ENCODE data around the gene WNT3A.
"Not testable (repeated sequence)": the region's sequence is repeated elsewhere in the genome, so short reads cannot be mapped to it uniquely, and the experiment has no call there.

The WNT3A gene, protein sequence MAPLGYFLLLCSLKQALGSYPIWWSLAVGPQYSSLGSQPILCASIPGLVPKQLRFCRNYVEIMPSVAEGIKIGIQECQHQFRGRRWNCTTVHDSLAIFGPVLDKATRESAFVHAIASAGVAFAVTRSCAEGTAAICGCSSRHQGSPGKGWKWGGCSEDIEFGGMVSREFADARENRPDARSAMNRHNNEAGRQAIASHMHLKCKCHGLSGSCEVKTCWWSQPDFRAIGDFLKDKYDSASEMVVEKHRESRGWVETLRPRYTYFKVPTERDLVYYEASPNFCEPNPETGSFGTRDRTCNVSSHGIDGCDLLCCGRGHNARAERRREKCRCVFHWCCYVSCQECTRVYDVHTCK

DNA sequence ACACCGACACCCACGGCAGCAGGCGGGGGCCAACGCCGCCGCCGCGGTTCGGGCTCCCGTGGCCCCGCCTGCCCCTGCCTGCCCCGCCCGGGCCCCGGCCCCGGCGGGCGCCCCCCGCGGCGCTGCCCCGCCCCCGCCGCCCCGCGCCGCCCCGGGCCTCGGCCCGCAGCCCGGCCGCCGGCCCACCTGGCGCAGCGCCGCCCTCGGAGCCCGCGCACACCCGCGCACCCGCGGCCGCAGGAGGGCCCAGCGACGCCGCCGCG lies at the start of gene WNT3A:
Gene WNT3A, plus strand, starts transcription at position 213 of the 263 bp plus-strand sequence. CDS start 131 bp downstream, outside the sequence.
- H3K9me3 ChIP-seq (ENCODE audit: low read length): peaks cover 2% of the 10 kb centered on the region
- H3K4me3 ChIP-seq (ENCODE audit: low read length): peak within 1 kb of the TSS; percentile 22
- no peaks in the 10 kb centered on the region for H3K36me3 ChIP-seq (ENCODE audit: insufficient read depth, low read length)
- H2AFZ ChIP-seq (ENCODE audit: low read depth, low read length): peak within 1 kb of the TSS; percentile 59
- H3K27me3 ChIP-seq (ENCODE audit: insufficient read depth, low read length): peaks cover 86% of the 10 kb centered on the region
- peaks cover 22% of the 10 kb centered on the region for H3K4me1 ChIP-seq (ENCODE audit: insufficient read depth, low read length)

DNA sequence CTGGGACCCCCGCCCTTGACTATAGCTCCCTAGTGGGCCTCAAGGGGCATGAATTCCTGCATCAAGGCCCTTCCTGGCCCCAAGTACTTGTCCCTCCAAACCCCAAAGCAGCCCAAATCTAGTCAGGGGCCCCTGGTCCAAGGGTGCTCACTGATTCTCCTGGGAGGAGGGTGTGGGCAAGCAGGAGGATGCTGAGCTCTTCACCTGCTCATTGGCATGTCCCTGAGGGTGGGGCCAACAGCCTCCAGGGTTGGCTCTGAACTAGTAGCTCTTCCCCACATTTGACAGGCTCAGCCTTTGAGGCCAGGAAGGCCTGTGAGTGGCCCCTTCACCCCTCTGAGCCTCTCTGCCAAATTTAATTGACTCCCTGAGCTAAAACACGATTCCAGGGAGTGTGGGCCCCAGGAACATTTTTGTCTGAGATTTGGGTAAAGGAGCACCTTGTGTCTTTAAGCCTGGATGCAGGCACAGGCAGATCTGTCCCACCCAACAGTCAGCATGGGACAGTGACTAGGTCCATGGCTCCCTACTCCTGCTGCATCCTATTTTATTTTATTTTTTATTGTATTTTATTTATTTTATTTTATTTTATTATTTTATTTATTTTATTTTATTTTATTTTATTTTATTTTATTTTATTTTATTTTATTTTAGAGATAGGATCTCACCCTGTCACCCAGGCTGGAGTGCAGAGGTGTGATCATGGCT lies 48.0 kb upstream of the WNT3A start:
- H3K9me3 ChIP-seq (ENCODE audit: low read length): no peaks in the 10 kb centered on the region
- peaks cover 6% of the 10 kb centered on the region for H3K27me3 ChIP-seq (ENCODE audit: insufficient read depth, low read length)
- no peak overlapping the region for H3K4me3 ChIP-seq (ENCODE audit: low read length)
- no peaks in the 10 kb centered on the region for H3K4me1 ChIP-seq (ENCODE audit: insufficient read depth, low read length)
- no peaks in the 10 kb centered on the region for H3K36me3 ChIP-seq (ENCODE audit: insufficient read depth, low read length)
- H2AFZ ChIP-seq (ENCODE audit: low read depth, low read length): no peak overlapping the region

DNA sequence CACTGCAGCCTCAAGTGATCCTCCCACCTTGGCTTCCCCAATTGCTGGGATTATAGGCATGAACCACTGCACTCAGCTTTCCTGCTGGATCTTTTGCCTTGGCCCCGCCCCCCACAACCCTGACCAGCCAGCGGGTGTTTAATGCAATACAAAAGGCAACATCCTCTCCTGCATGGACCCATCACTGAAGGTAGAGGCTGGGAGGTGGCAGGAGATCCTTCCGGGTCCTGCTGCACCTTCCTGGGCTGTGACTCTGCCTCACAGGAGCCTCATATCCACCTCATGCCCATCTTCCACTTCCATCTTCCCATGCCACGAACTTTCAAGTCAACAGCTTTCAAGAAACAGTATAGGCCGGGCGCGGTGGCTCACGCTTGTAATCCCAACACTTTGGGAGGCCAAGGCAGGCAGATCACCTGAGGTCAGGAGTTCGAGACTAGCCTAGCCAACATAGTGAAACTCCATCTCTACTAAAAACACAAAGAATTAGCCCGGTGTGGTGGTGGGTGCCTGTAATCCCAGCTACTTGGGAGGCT lies 47.4 kb upstream of the WNT3A start:
- Histone ChIP-seq H2AFZ (ENCODE audit: low read depth, low read length) (no peak overlapping the region), H3K36me3 (ENCODE audit: insufficient read depth, low read length) (no peaks in the 10 kb centered on the region), H3K4me1 (ENCODE audit: insufficient read depth, low read length) (no peaks in the 10 kb centered on the region), H3K9me3 (ENCODE audit: low read length) (no peaks in the 10 kb centered on the region), H3K27me3 (ENCODE audit: insufficient read depth, low read length) (peaks cover 6% of the 10 kb centered on the region), H3K4me3 (ENCODE audit: low read length) (no peak overlapping the region)

DNA sequence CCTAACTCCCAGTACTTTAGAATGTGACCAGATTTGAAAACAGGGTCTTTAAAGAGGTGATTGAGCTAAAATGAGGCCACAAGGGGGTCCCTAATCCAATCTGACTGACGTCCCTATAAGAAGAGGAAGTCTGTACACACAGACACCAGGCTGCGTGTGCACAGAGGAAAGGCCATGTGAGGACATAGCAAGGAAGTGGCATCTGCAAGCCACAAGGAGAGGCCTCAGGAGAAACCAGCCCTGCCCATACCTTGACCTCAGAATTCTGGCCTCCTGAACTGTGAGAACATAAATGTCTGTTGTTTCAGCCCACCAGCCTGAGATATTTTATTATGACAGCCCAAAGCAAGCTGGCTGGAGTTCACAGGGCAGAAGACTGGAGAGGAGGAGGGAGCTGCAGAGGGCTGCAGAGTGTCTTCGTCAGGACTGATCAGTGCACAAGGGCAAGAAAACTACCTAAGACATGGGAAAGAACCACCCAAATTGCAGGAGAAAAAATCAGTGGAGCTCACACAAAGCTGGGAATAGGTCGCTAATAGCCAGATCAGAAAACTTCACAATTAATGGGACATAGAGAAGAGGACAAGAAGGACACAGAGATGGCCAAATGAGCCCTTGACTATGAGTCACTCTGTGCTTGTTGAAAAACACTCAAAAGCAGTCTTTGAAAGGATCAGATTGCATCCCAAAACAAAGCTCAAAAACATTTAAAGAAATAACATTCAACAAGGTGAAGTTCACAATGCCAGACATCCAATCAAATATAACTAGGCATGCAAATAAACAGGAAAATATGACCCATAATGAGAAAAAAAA lies 44.9 kb upstream of the WNT3A start:
- no peak overlapping the region for H3K4me3 ChIP-seq (ENCODE audit: low read length)
- peaks cover 6% of the 10 kb centered on the region for H3K27me3 ChIP-seq (ENCODE audit: insufficient read depth, low read length)
- H2AFZ ChIP-seq (ENCODE audit: low read depth, low read length): no peak overlapping the region
- no peaks in the 10 kb centered on the region for H3K4me1 ChIP-seq (ENCODE audit: insufficient read depth, low read length)
- H3K36me3 ChIP-seq (ENCODE audit: insufficient read depth, low read length): no peaks in the 10 kb centered on the region
- H3K9me3 ChIP-seq (ENCODE audit: low read length): no peaks in the 10 kb centered on the region

DNA sequence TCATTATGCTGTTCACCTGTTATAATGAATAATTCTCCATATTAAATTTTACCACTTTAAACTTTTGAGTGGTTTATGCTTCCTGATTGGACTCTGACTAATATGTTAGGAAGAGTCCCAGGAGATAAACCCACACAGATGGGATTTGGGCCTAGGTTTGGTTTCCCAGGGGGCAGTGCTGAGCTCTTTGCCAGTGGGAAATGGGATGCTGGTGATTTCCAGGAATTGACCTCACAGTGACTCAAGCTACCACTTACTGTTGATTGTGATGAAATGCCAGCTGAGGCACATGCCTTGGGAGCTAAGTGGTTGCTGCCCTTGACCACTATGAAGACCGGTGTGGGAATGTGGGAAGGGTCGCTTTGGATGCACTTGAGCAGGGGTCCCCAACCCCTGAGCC lies 40.1 kb upstream of the WNT3A start:
- not testable (repeated sequence) for H3K9me3 ChIP-seq (ENCODE audit: low read length); H3K27me3 ChIP-seq (ENCODE audit: insufficient read depth, low read length); H3K4me3 ChIP-seq (ENCODE audit: low read length); H3K4me1 ChIP-seq (ENCODE audit: insufficient read depth, low read length); H2AFZ ChIP-seq (ENCODE audit: low read depth, low read length); H3K36me3 ChIP-seq (ENCODE audit: insufficient read depth, low read length)

DNA sequence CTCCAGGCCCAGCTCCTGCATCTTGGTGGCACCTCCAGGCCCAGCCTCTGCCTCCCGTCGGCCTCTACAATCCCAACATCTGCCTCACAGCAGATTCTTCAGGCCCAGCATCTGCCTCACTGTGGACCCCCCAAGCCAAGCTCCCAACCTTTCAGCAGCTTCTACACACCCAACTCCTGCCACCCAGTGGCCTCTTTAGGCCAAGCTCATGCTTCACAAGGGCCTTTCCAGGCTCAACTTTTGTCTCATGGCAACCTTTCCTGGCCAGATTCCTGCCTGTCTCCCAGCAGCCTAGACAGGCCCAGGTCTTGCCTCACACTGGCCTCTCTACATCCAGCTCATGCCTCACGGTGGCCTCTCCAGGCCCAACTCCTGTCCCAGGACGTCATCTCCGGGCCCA lies 39.0 kb upstream of the WNT3A start:
- H2AFZ ChIP-seq (ENCODE audit: low read depth, low read length); H3K27me3 ChIP-seq (ENCODE audit: insufficient read depth, low read length); H3K4me1 ChIP-seq (ENCODE audit: insufficient read depth, low read length); H3K4me3 ChIP-seq (ENCODE audit: low read length); H3K9me3 ChIP-seq (ENCODE audit: low read length); H3K36me3 ChIP-seq (ENCODE audit: insufficient read depth, low read length): not testable (repeated sequence)

DNA sequence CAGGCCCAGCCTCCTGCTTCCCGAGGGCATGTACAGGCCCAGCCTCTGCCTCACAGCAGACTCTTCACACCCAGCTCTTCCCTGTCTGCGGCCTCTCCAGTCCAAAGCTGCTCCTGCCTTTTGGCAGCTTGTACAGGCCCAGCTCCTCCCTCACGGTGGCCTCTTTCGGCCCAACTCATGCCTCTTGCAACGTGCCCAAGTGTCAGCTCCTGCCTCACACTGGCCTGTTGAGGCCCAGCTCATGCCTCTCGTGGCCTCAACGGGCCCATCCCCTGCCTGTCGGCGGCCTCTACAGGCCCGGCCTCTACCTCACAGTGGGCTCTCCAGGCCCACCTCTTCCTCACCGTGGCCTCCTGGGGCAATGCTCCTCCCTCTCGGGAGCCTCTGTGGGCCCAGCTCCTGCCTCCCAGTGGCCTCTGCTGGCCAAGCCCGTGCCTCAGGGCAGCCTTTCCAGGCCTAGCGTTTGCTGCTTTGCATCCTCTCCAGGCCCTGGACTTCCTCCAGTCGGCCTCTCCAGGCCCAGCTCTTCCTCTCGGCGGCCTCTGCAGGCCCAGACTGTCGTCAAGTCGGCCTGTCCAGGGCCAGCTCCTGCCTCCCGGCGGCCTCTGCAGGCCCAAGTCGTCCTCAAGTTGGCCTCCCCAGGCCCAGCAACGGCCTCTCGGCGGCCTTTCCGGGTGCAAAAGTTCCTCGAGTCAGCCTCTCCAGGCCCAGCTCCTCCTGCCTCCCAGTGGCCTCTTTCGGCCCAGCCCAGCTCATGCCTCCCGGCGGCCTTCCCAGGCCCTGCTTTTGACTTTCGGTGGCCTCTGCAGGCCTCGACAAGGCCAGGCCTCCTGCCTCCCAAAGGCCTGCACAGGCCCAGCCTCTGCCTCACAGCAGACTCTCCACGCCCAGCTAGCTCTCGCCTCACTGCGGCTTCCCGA lies 36.5 kb upstream of the WNT3A start:
- H3K36me3 ChIP-seq (ENCODE audit: insufficient read depth, low read length); H3K9me3 ChIP-seq (ENCODE audit: low read length); H2AFZ ChIP-seq (ENCODE audit: low read depth, low read length); H3K4me1 ChIP-seq (ENCODE audit: insufficient read depth, low read length); H3K27me3 ChIP-seq (ENCODE audit: insufficient read depth, low read length); H3K4me3 ChIP-seq (ENCODE audit: low read length): not testable (repeated sequence)

DNA sequence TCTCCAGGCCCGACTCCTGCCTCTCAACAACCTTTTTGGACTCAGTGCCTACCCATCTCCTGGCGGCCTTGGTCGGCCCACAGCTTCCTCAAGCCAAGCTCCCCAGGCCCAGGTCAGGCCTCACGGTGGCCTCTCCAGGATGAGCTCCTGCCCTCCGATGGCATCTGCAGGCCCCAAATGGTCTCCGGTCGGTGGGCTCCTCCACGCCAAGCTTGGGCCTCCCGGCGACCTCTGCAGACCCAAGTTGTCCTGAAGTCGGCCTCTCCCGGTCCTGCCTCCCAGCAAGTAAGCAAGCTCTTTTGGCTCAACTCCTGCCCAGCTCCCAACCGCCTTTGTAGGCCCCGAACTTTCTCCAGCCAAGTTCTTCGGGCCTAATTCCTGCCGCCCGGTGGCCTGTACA lies 35.6 kb upstream of the WNT3A start:
- not testable (repeated sequence) for H2AFZ ChIP-seq (ENCODE audit: low read depth, low read length); H3K36me3 ChIP-seq (ENCODE audit: insufficient read depth, low read length); H3K9me3 ChIP-seq (ENCODE audit: low read length)

DNA sequence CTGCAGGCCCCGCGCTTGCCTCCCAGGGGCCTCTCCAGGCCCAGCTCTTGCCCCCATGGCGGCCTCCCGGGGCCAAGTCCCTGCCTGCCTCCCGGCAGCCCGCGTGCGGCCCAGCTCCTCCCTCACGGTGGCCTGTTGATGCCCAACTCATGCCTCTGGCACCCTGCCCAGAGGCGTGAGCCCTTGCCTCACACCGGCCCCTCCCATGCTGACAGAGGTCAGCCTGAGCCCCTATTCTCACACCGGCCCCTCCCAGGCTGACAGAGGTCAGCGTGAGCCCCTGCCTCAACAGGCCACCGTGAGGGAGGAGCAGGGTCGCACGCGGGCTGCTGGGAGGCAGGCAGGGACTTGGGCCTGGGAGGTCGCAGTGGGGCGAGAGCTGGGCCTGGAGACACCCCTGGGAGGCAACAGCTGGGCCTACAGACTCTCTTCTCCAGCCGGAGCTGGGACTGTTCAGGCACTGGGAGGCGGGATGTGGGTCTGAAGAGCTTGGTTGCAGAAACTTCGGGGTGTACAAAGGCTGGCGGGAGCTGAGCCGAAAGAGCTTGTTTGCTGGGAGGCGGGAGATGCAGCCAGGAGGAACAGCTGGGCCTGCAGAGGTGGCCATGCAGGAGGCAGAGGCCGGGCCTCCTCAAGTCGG lies 35.0 kb upstream of the WNT3A start:
- not testable (repeated sequence) for H2AFZ ChIP-seq (ENCODE audit: low read depth, low read length); H3K4me1 ChIP-seq (ENCODE audit: insufficient read depth, low read length); H3K27me3 ChIP-seq (ENCODE audit: insufficient read depth, low read length); H3K9me3 ChIP-seq (ENCODE audit: low read length); H3K36me3 ChIP-seq (ENCODE audit: insufficient read depth, low read length); H3K4me3 ChIP-seq (ENCODE audit: low read length)

More for the DNA sequence above, 35.6 kb upstream of the WNT3A start:
- H3K4me1 ChIP-seq (ENCODE audit: insufficient read depth, low read length); H3K4me3 ChIP-seq (ENCODE audit: low read length); H3K27me3 ChIP-seq (ENCODE audit: insufficient read depth, low read length): not testable (repeated sequence)

DNA sequence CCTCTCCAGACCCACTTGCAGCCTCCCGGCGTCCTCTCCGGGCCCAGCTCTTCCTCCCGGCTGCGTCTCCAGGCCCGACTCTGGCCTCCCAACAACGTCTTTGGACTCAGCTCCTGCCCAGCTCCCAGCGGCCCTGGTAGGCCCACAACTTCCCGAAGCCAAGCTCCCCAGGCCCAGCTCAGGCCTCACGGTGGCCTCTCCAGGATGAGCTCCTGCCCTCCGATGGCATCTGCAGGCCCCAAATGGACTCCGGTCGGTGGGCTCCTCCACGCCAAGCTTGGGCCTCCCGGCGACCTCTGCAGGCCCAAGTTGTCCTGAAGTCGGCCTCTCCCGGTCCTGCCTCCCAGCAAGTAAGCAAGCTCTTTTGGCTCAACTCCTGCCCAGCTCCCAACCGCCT lies 34.5 kb upstream of the WNT3A start:
- not testable (repeated sequence) for H2AFZ ChIP-seq (ENCODE audit: low read depth, low read length); H3K9me3 ChIP-seq (ENCODE audit: low read length); H3K27me3 ChIP-seq (ENCODE audit: insufficient read depth, low read length); H3K4me3 ChIP-seq (ENCODE audit: low read length); H3K36me3 ChIP-seq (ENCODE audit: insufficient read depth, low read length); H3K4me1 ChIP-seq (ENCODE audit: insufficient read depth, low read length)

DNA sequence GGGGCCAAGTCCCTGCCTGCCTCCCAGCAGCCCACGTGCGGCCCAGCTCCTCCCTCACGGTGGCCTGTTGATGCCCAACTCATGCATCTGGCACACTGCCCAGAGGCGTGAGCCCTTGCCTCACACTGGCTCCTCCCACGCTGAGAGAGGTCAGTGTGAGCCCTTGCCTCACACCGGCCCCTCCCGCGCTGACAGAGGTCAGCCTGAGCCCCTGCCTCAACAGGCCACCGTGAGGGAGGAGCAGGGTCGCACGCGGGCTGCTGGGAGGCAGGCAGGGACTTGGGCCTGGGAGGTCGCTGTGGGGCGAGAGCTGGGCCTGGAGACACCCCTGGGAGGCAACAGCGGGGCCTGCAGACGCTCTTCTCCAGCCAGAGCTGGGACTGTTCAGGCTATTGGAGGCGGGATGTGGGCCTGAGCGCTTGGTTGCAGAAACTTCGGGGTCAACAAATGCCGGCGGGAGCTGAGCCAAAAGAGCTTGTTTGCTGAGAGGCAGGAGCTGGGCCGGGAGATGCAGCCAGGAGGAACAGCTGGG lies 33.9 kb upstream of the WNT3A start:
- H3K4me3 ChIP-seq (ENCODE audit: low read length); H3K36me3 ChIP-seq (ENCODE audit: insufficient read depth, low read length); H3K9me3 ChIP-seq (ENCODE audit: low read length); H3K4me1 ChIP-seq (ENCODE audit: insufficient read depth, low read length); H2AFZ ChIP-seq (ENCODE audit: low read depth, low read length); H3K27me3 ChIP-seq (ENCODE audit: insufficient read depth, low read length): not testable (repeated sequence)

DNA sequence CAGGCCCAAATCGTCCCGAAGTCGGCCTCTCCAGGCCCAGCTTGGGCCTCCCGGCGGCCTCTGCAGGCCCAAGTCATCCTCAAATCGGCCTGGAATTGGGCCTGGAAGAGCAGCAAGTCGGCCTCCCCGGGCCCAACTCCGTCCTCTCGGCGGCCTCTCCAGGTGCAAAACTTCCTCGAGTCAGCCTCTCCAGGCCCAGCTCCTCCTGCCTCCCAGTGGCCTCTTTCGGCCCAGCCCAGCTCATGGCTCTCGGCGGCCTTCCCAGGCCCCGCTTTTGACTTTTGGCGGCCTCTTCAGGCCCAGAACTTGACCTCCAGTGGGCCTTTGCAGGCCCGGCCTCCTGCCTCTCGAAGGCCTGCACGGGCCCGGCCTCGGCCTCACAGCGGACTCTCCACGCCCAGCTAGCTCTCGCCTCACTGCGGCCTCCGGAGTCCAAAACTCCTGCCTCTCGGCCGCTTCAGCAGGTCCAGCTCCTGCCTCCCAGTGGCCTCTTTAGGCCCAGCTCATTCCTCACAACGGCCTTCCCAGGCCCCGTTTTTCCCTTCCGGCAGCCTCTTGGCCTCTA lies 33.0 kb upstream of the WNT3A start:
- not testable (repeated sequence) for H3K4me1 ChIP-seq (ENCODE audit: insufficient read depth, low read length); H3K9me3 ChIP-seq (ENCODE audit: low read length); H3K4me3 ChIP-seq (ENCODE audit: low read length); H3K36me3 ChIP-seq (ENCODE audit: insufficient read depth, low read length); H3K27me3 ChIP-seq (ENCODE audit: insufficient read depth, low read length); H2AFZ ChIP-seq (ENCODE audit: low read depth, low read length)

Measured in neuron (in vitro differentiated cells).